GM18508 (cell line): ENCODE data around the gene NISCH.

Source experiments
- ATAC-seq: cut with Tn5 transposase; IDR thresholded peaks from one replicate; pipeline ENCODE4 v1.9.1; 2021; ENCODE audit warnings: moderate number of reproducible peaks; ENCODE audit not compliant: insufficient read depth, unreplicated experiment

Gene NISCH

DNA sequence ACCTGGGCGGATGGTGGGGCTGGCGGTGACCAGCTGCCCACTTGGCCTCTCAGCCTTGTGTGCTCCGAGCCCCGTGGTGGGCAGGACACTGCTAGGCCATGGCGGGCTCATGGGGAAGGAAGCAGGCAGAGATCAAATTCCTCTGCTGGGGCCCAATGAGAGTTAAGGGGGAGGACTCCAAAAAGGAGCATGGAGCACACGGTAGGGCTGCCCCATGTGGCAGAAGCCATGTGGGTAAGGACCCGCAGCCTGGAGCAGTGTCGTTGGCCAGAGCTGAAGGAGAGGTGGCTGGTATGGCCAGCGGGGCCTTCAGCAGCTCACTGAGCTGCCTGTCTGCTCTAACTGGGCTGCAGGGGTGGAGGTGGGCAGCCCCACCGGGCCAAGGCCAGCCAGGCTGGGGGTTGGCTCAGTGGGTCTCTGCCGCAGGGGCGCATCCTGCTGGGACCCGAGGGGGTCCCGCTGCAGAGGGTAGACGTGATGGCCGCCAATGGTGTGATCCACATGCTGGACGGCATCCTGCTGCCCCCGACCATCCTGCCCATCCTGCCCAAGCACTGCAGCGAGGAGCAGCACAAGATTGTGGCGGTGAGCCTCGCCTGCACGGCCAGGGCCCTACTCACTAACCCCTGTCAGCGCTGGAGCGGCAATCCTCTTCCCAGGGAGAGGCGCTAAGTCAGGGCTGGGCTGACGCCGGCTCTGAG is 51.0 kb downstream of the NISCH start:
- no peak for ATAC-seq

DNA sequence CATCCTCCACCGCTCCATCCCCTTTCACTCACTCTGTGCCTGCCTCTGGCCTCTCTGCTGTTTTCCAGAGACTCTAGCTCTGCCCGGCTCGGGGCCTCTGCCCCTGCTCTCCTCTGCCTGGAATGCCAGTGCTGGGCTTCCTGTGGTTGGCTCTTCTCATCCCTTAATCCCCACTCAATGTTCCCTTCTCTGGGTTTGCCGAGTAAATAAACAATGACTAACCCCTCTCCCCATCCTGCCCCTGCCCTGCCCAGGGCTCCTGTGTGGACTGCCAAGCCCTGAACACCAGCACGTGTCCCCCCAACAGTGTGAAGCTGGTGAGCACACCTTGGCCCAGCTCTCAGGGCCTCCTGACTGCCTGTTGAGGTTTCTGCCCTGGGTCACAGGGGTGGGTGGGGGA is 52.0 kb downstream of the NISCH start:
- ATAC-seq: no peak

DNA sequence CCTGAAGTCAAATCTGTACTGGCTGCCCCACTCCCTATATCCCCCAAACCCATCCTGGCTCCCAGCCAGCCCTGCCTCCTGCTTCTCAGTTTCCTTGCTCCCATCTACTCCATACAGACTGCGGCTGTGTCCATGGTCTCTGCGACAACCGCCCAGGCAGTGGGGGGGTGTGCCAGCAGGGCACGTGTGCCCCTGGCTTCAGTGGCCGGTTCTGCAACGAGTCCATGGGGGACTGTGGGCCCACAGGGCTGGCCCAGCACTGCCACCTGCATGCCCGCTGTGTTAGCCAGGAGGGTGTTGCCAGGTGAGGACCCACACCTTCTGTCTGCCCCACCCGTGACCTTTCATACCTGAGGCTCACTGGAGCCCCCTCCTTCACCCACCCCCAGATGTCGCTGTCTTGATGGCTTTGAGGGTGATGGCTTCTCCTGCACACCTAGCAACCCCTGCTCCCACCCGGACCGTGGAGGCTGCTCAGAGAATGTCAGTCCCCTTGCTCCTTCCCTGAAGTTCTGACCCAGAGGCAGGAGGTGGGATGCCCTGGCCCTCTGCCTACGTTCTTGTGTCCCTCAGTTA is 54.4 kb downstream of the NISCH start:
- no peak for ATAC-seq

DNA sequence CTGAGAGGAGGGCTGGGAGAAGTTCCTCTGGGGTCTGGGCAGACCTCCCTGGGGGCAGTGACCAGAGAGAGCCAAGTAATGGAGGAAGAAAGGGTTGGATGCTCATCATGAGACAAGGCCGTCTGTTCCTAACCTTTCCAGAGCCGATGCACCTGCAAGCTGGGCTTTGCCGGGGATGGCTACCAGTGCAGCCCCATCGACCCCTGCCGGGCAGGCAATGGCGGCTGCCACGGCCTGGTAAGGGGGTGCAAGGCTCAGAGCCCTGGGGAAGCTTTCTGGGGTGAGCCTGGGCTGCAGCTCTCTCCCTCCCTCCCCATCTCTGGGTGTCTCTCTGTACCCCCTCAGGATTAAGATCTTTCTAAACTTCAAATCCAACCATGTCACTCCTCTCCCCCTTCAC is 56.1 kb downstream of the NISCH start:
- ATAC-seq: no peak

DNA sequence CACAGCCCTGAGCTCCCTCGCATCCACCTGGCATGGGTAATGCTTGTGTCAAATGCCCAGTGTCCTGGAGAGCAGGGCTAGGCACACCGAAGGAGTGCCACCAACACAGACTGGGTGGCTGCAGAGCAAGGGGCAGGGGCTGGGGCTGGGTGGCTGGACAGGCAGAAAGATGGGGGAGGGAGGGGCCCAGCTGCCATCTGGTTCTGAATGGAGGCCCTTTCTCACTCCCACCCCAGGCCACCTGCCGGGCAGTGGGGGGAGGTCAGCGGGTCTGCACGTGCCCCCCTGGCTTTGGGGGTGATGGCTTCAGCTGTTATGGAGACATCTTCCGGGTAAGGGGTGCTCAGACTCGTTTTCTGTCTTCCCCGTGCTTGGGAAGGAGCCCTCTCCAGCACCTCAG is 56.7 kb downstream of the NISCH start:
- no peak for ATAC-seq

DNA sequence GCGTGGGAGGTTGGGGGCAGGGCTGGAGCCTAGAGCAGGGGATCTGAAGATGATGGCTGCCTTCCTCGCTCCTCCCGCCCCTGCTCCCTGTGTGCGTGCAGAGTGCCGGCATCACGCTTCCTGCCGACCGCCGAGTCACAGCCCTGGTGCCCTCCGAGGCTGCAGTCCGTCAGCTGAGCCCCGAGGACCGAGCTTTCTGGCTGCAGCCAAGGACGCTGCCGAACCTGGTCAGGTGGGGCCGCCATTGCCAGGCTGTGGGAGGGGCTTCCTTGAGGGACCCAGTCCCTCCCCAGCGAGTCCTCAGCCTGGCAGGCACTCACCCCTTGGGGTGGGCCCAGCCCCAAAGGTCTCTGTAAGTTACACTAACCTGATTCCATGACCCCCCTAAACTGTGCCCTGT is 57.3 kb downstream of the NISCH start:
- ATAC-seq: no peak

DNA sequence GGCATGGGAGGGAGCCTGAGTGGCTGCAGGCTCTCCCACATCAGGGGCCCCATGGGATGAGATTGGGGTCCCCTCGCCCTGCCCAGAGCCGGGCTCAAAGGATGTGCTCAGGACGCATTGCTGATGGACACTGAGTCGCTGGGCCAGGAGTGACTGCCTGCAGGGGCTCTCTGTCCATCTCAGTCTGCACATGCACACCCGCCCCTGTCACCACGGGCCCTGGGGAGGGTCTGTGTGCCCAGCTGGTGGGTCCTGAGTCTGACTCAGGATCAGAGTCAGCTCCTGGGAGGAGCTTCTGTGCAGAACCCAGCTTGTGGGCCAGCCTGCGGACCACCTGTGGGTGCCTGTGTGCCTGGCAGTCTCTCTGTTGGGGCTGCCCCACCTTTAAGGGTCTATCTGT is 57.9 kb downstream of the NISCH start:
- no peak for ATAC-seq

DNA sequence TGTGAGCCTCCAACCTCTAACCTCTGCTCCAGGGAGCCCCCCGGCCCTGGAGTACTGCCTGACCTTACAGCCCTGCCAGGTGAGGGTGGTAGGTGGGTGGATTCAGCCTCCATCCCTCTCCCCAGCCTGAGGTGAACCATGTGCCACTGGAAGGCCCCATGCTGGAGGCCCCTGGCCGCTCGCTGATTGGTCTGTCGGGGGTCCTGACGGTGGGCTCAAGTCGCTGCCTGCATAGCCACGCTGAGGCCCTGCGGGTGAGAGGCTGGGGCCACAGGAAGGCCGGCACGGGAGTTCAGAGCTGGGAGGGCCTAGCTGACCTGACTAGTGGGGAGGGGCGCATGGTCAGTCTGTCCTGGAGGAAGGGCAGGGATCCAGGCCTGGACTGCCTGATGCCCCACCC is 59.2 kb downstream of the NISCH start:
- no peak for ATAC-seq

DNA sequence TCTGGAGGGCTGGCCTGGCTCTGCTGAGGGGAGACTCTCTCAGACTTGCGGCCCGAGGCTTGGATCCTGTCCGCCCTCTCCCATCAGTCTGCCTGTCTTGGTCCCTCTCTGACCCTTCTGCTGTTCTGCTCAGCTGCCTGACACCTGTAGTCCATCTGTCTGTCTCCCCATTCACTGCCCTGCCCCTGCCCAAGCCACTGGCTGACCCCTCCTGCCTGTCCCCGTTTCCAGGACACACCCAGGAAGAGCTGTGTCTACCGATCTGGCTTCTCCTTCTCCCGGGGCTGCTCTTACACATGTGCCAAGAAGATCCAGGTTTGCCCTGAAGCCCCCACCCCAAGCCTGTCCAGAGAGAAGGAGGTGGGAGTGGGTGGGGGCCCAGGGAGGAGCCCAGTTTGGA is 59.8 kb downstream of the NISCH start:
- no peak for ATAC-seq

DNA sequence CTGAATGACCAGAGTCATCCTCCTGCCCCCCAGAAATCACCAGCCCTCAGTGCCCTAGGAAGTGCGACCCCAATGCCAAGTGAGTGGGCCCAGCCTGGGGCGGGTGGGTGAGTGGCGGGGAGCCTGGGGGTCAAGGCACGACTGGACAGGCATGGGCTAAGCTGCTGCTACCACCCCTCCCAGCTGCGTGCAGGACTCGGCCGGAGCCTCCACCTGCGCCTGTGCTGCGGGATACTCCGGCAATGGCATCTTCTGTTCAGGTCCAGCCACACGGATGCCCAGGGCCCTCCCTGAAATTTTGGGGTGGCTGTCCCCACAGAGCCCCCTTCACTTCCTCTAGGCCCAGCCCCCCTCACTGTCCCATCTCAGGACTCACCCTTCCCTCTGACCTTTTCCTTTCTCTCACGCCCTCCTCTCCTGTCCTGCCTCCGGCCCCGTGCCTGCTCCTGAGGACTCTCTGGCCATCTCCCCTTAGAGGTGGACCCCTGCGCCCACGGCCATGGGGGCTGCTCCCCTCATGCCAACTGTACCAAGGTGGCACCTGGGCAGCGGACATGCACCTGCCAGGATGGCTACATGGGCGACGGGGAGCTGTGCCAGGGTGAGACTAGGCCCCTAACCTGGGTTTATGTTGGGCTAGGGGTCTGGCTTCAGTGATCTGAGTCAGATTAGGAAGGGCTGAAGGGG is 61.2 kb downstream of the NISCH start:
- ATAC-seq: no peak

DNA sequence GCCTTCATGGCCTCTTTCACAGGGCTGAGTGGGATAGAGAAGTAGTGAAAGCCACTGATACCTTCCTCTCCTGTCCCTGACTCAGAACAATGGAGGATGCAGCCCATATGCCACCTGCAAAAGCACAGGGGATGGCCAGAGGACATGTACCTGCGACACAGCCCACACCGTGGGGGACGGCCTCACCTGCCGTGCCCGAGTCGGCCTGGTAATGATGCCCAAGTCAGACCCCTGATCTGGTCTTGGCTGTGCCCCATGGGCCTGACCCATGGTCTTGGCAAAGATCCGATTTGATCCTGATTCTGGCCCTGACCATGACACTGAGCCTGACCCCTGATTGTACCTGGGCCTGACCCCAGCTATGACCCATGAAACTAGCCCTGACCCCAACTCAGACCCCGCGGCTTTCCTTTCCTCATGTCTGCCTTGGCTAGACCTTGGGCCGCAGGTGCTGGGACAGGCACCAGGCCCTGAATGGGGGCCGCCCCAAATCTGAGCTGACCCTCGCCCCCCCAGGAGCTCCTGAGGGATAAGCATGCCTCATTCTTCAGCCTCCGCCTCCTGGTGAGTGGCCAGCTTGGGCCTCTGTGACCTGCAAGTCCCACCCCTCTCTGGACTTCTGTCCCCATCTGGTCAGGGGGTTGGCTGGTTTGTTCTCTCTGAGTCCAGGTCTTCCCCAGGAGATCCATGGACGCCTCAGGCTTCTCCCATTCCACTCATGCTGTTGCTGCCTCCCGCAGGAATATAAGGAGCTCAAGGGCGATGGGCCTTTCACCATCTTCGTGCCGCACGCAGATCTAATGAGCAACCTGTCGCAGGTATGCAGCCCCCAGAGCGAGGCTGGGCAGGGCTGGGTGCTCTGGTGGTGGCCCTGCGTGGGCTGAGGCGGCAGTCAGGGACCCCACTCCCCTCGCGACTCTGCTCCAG is 62.7 kb downstream of the NISCH start:
- ATAC-seq: no peak

DNA sequence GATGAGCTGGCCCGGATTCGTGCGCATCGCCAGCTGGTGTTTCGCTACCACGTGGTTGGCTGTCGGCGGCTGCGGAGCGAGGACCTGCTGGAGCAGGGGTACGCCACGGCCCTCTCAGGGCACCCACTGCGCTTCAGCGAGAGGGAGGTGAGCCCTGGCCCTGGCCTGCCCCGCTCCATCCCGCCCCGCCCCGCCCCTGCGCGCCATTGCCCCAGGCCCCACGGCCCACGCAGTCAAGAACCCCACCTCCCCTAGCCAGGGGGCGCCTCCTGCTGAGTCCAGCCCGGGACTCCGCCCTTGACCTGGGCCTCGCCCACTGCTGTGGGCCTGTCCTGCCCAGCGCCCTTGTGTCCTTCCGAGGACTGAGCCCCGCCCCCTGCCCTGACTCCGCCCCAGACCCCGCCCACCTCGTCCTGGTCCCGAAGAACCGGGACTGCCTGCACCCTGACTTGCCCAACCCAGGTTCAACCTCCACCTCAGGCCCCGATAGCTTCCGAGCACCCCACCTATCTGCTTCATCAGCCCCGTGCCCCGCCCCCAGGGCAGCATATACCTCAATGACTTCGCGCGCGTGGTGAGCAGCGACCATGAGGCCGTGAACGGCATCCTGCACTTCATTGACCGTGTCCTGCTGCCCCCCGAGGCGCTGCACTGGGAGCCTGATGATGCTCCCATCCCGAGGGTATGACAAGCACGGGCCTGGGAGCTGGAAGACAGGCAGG is 63.5 kb downstream of the NISCH start:
- ATAC-seq: no peak

DNA sequence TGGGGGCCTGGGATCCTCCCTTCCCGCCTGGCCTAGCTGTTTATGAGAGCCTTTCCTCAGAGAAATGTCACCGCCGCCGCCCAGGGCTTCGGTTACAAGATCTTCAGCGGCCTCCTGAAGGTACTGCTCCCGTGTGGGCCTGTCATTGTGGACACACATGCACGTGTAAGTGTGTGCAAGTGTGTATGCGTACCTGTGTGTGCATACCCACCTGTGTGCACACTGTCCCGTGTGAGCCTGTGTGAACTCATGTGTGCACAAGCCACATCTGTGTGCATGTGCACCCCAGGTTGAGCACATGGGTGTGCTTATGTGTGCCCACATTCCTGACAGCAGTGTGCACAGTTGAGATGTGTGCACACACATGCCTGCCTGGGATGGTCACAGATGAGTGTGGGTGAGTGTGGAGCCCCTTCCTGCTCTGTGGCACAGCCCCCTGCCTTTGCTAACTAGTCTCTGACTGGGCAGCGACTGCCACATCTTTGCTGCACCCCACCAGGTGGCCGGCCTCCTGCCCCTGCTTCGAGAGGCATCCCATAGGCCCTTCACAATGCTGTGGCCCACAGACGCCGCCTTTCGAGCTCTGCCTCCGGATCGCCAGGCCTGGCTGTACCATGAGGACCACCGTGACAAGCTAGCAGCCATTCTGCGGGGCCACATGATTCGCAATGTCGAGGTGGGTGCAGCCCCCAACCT is 64.2 kb downstream of the NISCH start:
- no peak for ATAC-seq

DNA sequence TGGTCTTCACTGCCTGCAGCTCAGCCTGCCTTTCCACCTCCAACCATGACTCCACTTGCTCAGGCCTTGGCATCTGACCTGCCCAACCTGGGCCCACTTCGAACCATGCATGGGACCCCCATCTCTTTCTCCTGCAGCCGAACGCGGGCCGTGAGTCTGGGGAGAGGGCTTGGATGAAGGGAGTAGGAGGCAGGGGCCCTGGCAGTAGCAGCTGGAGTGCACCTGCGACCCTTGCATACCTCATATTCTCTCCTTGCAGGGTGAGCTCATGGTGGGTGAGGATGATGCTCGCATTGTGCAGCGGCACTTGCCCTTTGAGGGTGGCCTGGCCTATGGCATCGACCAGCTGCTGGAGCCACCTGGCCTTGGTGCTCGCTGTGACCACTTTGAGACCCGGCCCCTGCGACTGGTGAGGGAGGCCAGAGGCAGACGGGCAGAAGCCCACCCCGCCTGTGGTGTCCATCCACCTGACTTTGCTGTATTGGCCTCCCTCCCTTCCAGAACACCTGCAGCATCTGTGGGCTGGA is 64.8 kb downstream of the NISCH start:
- no peak for ATAC-seq

DNA sequence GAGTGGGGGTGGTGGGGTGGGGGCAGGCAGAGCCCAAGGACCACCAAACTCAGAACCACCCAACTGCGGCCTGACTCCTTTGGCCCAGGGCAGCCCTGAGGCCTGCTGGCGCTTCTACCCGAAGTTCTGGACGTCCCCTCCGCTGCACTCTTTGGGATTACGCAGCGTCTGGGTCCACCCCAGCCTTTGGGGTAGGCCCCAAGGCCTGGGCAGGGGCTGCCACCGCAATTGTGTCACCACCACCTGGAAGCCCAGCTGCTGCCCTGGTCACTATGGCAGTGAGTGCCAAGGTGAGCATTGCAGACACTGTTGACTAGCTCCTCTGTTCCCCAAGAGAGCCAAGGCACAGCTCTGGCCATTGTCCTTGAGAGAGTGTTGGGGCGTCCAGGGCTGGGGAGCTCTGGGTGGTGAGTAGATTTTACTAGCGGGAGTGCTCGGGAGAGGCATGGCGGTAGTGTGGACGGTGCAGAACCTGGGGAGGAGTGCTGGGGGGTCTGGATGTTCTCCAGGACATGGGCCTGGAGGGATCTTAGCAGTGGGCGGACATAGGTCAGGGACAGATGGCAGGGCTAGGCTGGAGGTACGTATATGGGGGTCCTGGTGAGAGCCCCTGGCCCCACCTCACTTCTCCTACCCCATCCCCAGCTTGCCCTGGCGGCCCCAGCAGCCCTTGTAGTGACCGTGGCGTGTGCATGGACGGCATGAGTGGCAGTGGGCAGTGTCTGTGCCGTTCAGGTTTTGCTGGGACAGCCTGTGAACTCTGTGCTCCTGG is 65.5 kb downstream of the NISCH start:
- no peak for ATAC-seq

DNA sequence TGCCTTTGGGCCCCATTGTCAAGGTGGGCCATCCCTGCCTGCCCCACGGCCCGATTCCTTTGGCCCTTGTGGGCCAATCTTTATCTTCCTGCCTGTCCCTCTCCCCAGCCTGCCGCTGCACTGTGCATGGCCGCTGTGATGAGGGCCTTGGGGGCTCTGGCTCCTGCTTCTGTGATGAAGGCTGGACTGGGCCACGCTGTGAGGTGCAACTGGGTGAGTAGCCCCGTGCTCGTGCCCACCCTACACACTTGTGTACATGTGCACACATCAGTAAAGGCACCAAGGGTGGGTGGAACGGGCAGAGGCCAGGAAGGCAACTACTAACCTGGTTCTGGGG is 66.1 kb downstream of the NISCH start:
- ATAC-seq: no peak

DNA sequence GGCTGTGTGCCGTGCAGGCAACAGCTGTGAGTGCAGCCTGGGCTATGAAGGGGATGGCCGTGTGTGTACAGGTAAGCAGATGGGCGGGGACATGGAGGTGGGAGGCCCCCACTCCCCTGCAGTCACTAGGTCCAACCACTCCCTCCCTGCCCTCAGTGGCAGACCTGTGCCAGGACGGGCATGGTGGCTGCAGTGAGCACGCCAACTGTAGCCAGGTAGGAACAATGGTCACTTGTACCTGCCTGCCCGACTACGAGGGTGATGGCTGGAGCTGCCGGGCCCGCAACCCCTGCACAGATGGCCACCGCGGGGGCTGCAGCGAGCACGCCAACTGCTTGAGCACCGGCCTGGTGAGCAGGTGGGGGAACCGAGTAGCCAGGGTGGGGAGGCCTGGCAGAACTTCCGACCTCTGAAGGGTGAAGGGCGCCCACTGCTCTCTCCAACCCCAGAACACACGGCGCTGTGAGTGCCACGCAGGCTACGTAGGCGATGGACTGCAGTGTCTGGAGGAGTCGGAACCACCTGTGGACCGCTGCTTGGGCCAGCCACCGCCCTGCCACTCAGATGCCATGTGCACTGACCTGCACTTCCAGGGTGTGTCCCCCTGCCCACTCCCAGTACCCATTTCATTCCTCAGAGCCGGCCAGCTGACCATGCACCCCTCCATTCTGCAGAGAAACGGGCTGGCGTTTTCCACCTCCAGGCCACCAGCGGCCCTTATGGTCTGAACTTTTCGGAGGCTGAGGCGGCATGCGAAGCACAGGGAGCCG is 66.7 kb downstream of the NISCH start:
- no peak for ATAC-seq

DNA sequence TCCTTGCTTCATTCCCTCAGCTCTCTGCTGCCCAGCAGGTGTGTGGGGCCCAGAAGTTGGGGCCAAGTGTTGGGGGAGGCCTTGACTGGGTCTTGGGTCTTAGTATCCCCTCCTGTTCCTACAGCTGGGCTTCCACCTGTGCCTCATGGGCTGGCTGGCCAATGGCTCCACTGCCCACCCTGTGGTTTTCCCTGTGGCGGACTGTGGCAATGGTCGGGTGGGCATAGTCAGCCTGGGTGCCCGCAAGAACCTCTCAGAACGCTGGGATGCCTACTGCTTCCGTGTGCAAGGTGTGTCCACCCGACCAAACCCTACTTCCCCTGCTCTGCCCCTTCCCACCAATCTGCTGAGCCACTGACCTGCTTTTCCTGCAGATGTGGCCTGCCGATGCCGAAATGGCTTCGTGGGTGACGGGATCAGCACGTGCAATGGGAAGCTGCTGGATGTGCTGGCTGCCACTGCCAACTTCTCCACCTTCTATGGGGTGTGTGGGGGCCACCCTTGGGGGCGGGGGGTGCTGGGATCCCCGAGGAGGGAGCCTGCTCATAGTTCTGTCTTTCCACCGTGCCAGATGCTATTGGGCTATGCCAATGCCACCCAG is 67.3 kb downstream of the NISCH start:
- ATAC-seq: no peak
